ENCODE results near the gene SLC16A14.
A peak's percentile ranks its signal among the peaks of the same experiment; 100 is the strongest.

The SLC16A14 gene

GRCh38 chr2:230012267-230012884 lies 56.3 kb downstream of the SLC16A14 start:
- no peak for TF ChIP-seq CTCF (IDR thresholded peaks at IDR 0.05; ENCODE audit: insufficient read depth, low read depth, low read length, missing control alignments)

GRCh38 chr2:230011617-230012016 lies 57.1 kb downstream of the SLC16A14 start:
- no peak for DNase-seq (ENCODE audit: low read depth)
- no peak overlapping the region for H3K4me3 ChIP-seq (ENCODE audit: low read length)
- no peak for TF ChIP-seq CTCF (IDR thresholded peaks at IDR 0.05; ENCODE audit: insufficient read depth, low read depth, low read length, missing control alignments)

More at GRCh38 chr2:230012267-230012884, 56.3 kb downstream of the SLC16A14 start:
- DNase-seq (ENCODE audit: low read depth): no peak
- no peak overlapping the region for H3K4me3 ChIP-seq (ENCODE audit: low read length)

- no peak for TF ChIP-seq CTCF (IDR thresholded peaks at IDR 0.05; ENCODE audit: insufficient read depth, low read depth, low read length, missing control alignments)
- no peak for DNase-seq (ENCODE audit: low read depth)
- no peak overlapping the region for H3K4me3 ChIP-seq (ENCODE audit: low read length)
Measured at GRCh38 chr2:230010501-230010900, 58.2 kb downstream of the SLC16A14 start.

- no peak for TF ChIP-seq CTCF (IDR thresholded peaks at IDR 0.05; ENCODE audit: insufficient read depth, low read depth, low read length, missing control alignments)
- DNase-seq (ENCODE audit: low read depth): no peak
- H3K4me3 ChIP-seq (ENCODE audit: low read length): no peak overlapping the region
Measured at GRCh38 chr2:230008708-230009066, 60.0 kb downstream of the SLC16A14 start.

- no peak overlapping the region for H3K4me3 ChIP-seq (ENCODE audit: low read length)
- TF ChIP-seq CTCF (IDR thresholded peaks at IDR 0.05; ENCODE audit: insufficient read depth, low read depth, low read length, missing control alignments): peak; percentile 79
- DNase-seq (ENCODE audit: low read depth): peak; percentile 78
Measured at GRCh38 chr2:230007931-230008707, 60.6 kb downstream of the SLC16A14 start.

- DNase-seq (ENCODE audit: low read depth): no peak
- no peak for TF ChIP-seq CTCF (IDR thresholded peaks at IDR 0.05; ENCODE audit: insufficient read depth, low read depth, low read length, missing control alignments)
Measured at GRCh38 chr2:230000118-230000841, 68.4 kb downstream of the SLC16A14 start.

More at GRCh38 chr2:230000118-230000841, 68.4 kb downstream of the SLC16A14 start:
- H3K4me3 ChIP-seq (ENCODE audit: low read length): no peak overlapping the region
